HepG2 (cell line): Measurements from ENCODE around the gene CAVIN3. TPM values are rescaled to one million over a fixed set of nuclear protein-coding genes. Genes with fewer than 3 reads are reported as not detected.

Experiments
- HIVEP1 ChIP-seq: sonication (generic); formaldehyde crosslinking; IDR thresholded peaks from 2 replicates; pipeline ENCODE4 v1.4.0; 2020; ENCODE audit warnings: mild to moderate bottlenecking, missing genetic modification reagents
- HNRNPH1 ChIP-seq: fragments of 200-400 bp; formaldehyde crosslinking; optimal IDR thresholded peaks from 2 replicates; pipeline ENCODE3; 2017; ENCODE audit warnings: mild to moderate bottlenecking, low read depth, low read length
- MAZ ChIP-seq, 2 experiments: sonication (generic) in 1 of 2; formaldehyde crosslinking in 1 of 2; IDR thresholded peaks; 2 replicates each; pipeline versions ENCODE4 v1.5.0 to v1.6.1; 2012 to 2020; ENCODE audit warnings: low read depth in 2 of 2, mild to moderate bottlenecking in 2 of 2, borderline replicate concordance in 1 of 2, improper control_type of control experiment in 1 of 2, low read length in 1 of 2, missing genetic modification reagents in 1 of 2, moderate library complexity in 1 of 2
- NR2C2 ChIP-seq: sonication (generic); formaldehyde crosslinking; IDR thresholded peaks from 2 replicates; pipeline ENCODE4 v1.4.0; 2020; ENCODE audit warnings: missing genetic modification reagents, mild to moderate bottlenecking, moderate library complexity, borderline replicate concordance
- NR2F6 ChIP-seq, 2 experiments: IDR thresholded peaks; 2 replicates each; pipeline ENCODE4 v1.6.1; 2016; ENCODE audit warnings: antibody characterized with exemption in 1 of 2, mild to moderate bottlenecking in 1 of 2
- PAX8 ChIP-seq: sonication (generic); formaldehyde crosslinking; IDR thresholded peaks from 2 replicates; pipeline ENCODE4 v1.8.0; 2022; ENCODE audit warnings: mild to moderate bottlenecking, missing genetic modification reagents, borderline replicate concordance
- SRSF9 ChIP-seq: fragments of 200-400 bp; formaldehyde crosslinking; IDR thresholded peaks from 2 replicates; pipeline ENCODE4 v1.6.1; 2018; ENCODE audit warnings: borderline replicate concordance, mild to moderate bottlenecking, low read depth, low read length; ENCODE audit not compliant: insufficient read depth, poor library complexity, severe bottlenecking
- TRIM24 ChIP-seq: sonication (generic); formaldehyde crosslinking; IDR thresholded peaks from 2 replicates; pipeline ENCODE4 v1.8.0; 2022; ENCODE audit warnings: mild to moderate bottlenecking, missing genetic modification reagents
- ZMAT3 ChIP-seq: sonication (generic); formaldehyde crosslinking; conservative IDR thresholded peaks from 2 replicates; pipeline ENCODE4 v1.7.0; 2021; ENCODE audit warnings: missing genetic modification reagents
- ZNF124 ChIP-seq: sonication (generic); formaldehyde crosslinking; IDR thresholded peaks from 2 replicates; pipeline ENCODE4 v1.4.0; 2020; ENCODE audit warnings: missing genetic modification reagents
- ZNF343 ChIP-seq: sonication (generic); formaldehyde crosslinking; IDR thresholded peaks from 2 replicates; pipeline ENCODE4 v1.4.0; 2020; ENCODE audit warnings: mild to moderate bottlenecking, missing genetic modification reagents
- ZNF446 ChIP-seq: sonication (generic); formaldehyde crosslinking; IDR thresholded peaks from 2 replicates; pipeline ENCODE4 v1.5.0; 2020; ENCODE audit warnings: mild to moderate bottlenecking, missing genetic modification reagents
- ZNF496 ChIP-seq: sonication (generic); formaldehyde crosslinking; IDR thresholded peaks from 2 replicates; pipeline ENCODE4 v1.8.1; 2023; ENCODE audit warnings: mild to moderate bottlenecking, moderate library complexity, missing genetic modification reagents; ENCODE audit not compliant: insufficient replicate concordance
- ZNF557 ChIP-seq: sonication (generic); formaldehyde crosslinking; IDR thresholded peaks from 2 replicates; pipeline ENCODE4 v1.4.0; 2020; ENCODE audit warnings: missing genetic modification reagents
- ZNF605 ChIP-seq: sonication (generic); formaldehyde crosslinking; IDR thresholded peaks from 2 replicates; pipeline ENCODE4 v1.8.0; 2022; ENCODE audit warnings: mild to moderate bottlenecking, missing genetic modification reagents
- ZSCAN9 ChIP-seq: IDR thresholded peaks from 2 replicates; pipeline ENCODE4 v1.6.1; 2016; ENCODE audit warnings: borderline replicate concordance
- polyA plus RNA-seq, 8 experiments: library from polyadenylated mRNA; depleted of rRNA in 3 of 8; stranded (reverse) in 7 of 8; unstranded in 1 of 8; fragments of >200 nt; fragmentation: Illumina TruSeq in 4 of 8; extraction: Trizol in 4 of 8; gene quantifications; 2 replicates each; pipeline versions ENCODE4 v1.2.1 to v1.2.3, GENCODE V29; 2011 to 2016; ENCODE audit warnings: low read depth in 4 of 8, missing spikeins in 1 of 8, mixed read lengths in 1 of 8; ENCODE audit not compliant: insufficient read depth in 1 of 8
- total RNA-seq, 5 experiments: library from RNA; depleted of rRNA; stranded (reverse); fragments of >200 nt; fragmentation: Illumina TruSeq; extraction: Trizol; gene quantifications; 2 replicates each; pipeline ENCODE4 v1.2.3, GENCODE V29; 2016; ENCODE audit warnings: low read depth in 1 of 5
- TF ChIP-seq, protein P1 (sequence below): sonication (generic); formaldehyde crosslinking; IDR thresholded peaks from 2 replicates; pipeline ENCODE4 v1.8.1; 2023; ENCODE audit warnings: missing genetic modification reagents, mild to moderate bottlenecking, borderline replicate concordance
- TF ChIP-seq, protein P2 (sequence below): sonication (generic); formaldehyde crosslinking; IDR thresholded peaks from 2 replicates; pipeline ENCODE4 v1.4.0; 2020; ENCODE audit warnings: mild to moderate bottlenecking, missing genetic modification reagents
- TF ChIP-seq, protein P3 (sequence below): sonication (generic); formaldehyde crosslinking; IDR thresholded peaks from 2 replicates; pipeline ENCODE4 v1.5.0; 2020; ENCODE audit warnings: mild to moderate bottlenecking, missing genetic modification reagents, borderline replicate concordance
- TF ChIP-seq, protein P4 (sequence below): IDR thresholded peaks from 2 replicates; pipeline ENCODE4 v1.6.1; 2016; ENCODE audit warnings: mild to moderate bottlenecking, missing biosample characterization, missing genetic modification reagents

Gene CAVIN3
- total and polyA plus RNA-seq, 2 of the 13 experiments (the other 11 are each of a cell fraction or from before 2014, with no cell fraction given) = not detected

DNA sequence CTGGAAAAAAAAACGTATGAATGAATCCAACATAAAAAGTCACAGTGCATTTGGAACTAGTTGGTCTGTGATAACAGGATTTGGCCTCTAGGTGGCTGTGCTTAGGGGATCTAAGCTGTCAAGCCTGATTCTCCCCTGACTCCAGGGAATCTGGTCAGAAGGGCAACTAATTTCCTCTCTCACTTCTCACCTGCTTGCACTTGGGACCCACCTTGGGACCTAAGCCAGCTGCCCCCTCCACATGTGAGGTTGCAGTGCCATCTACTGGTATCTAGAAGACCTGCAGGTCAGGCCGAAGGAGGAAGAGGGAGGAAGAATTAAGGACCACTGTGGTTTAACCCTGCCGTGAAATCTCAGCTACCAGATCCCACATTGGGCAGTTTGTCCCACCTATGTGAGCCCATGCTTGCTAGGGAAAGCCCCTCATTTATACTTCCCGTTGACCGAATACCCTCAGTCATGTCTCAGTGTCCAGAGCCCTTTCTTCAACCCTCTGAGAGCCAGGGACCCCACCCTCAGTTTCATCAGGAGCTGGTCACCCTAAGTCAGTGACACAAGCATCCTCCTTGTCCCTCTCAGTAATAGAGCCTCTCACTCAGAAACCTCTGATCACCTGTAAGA lies 33.2 kb upstream of the CAVIN3 start (continued):
- TF ChIP-seq, protein P1, sequence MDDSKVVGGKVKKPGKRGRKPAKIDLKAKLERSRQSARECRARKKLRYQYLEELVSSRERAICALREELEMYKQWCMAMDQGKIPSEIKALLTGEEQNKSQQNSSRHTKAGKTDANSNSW (CRISPR knock-in tag) = no peak
- TF ChIP-seq PAX8 (CRISPR knock-in tag) (no peak), ZNF124 (CRISPR knock-in tag) (peak; percentile 48; the same call in 1 of the 2 replicates), HIVEP1 (CRISPR knock-in tag) (no peak), ZSCAN9 (CRISPR knock-in tag) (no peak), HNRNPH1 (no peak), MAZ (IDR thresholded peaks at IDR 0.05; ENCODE audit: borderline replicate concordance, low read depth, low read length) (no peak), MAZ (CRISPR knock-in tag; IDR thresholded peaks at IDR 0.05; ENCODE audit: low read depth) (peak; percentile 55; the same call in 1 of the 2 replicates), TRIM24 (CRISPR knock-in tag) (no peak), NR2C2 (CRISPR knock-in tag) (no peak), NR2F6 (IDR thresholded peaks at IDR 0.05) (peak; percentile 42; the same call in 1 of the 2 replicates), NR2F6 (CRISPR knock-in tag; IDR thresholded peaks at IDR 0.05) (peak; percentile 80), ZNF446 (CRISPR knock-in tag) (no peak), ZMAT3 (no peak), ZNF557 (CRISPR knock-in tag) (no peak), ZNF605 (no peak), SRSF9 (no peak), ZNF496 (CRISPR knock-in tag) (no peak), ZNF343 (CRISPR knock-in tag) (no peak)
- TF ChIP-seq, protein P2, sequence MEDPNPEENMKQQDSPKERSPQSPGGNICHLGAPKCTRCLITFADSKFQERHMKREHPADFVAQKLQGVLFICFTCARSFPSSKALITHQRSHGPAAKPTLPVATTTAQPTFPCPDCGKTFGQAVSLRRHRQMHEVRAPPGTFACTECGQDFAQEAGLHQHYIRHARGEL (CRISPR knock-in tag) = no peak
- TF ChIP-seq, protein P3, sequence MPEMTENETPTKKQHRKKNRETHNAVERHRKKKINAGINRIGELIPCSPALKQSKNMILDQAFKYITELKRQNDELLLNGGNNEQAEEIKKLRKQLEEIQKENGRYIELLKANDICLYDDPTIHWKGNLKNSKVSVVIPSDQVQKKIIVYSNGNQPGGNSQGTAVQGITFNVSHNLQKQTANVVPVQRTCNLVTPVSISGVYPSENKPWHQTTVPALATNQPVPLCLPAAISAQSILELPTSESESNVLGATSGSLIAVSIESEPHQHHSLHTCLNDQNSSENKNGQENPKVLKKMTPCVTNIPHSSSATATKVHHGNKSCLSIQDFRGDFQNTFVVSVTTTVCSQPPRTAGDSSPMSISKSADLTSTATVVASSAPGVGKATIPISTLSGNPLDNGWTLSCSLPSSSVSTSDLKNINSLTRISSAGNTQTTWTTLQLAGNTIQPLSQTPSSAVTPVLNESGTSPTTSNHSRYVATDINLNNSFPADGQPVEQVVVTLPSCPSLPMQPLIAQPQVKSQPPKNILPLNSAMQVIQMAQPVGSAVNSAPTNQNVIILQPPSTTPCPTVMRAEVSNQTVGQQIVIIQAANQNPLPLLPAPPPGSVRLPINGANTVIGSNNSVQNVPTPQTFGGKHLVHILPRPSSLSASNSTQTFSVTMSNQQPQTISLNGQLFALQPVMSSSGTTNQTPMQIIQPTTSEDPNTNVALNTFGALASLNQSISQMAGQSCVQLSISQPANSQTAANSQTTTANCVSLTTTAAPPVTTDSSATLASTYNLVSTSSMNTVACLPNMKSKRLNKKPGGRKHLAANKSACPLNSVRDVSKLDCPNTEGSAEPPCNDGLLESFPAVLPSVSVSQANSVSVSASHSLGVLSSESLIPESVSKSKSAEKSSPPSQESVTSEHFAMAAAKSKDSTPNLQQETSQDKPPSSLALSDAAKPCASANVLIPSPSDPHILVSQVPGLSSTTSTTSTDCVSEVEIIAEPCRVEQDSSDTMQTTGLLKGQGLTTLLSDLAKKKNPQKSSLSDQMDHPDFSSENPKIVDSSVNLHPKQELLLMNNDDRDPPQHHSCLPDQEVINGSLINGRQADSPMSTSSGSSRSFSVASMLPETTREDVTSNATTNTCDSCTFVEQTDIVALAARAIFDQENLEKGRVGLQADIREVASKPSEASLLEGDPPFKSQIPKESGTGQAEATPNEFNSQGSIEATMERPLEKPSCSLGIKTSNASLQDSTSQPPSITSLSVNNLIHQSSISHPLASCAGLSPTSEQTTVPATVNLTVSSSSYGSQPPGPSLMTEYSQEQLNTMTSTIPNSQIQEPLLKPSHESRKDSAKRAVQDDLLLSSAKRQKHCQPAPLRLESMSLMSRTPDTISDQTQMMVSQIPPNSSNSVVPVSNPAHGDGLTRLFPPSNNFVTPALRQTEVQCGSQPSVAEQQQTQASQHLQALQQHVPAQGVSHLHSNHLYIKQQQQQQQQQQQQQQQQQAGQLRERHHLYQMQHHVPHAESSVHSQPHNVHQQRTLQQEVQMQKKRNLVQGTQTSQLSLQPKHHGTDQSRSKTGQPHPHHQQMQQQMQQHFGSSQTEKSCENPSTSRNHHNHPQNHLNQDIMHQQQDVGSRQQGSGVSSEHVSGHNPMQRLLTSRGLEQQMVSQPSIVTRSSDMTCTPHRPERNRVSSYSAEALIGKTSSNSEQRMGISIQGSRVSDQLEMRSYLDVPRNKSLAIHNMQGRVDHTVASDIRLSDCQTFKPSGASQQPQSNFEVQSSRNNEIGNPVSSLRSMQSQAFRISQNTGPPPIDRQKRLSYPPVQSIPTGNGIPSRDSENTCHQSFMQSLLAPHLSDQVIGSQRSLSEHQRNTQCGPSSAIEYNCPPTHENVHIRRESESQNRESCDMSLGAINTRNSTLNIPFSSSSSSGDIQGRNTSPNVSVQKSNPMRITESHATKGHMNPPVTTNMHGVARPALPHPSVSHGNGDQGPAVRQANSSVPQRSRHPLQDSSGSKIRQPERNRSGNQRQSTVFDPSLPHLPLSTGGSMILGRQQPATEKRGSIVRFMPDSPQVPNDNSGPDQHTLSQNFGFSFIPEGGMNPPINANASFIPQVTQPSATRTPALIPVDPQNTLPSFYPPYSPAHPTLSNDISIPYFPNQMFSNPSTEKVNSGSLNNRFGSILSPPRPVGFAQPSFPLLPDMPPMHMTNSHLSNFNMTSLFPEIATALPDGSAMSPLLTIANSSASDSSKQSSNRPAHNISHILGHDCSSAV = no peak
- TF ChIP-seq, protein P4, sequence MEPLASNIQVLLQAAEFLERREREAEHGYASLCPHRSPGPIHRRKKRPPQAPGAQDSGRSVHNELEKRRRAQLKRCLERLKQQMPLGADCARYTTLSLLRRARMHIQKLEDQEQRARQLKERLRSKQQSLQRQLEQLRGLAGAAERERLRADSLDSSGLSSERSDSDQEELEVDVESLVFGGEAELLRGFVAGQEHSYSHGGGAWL (CRISPR knock-in tag) = no peak
